Endodermal cell (in vitro differentiated cells): ENCODE data around the gene EPHB1. TPM values are rescaled to one million over a fixed set of nuclear protein-coding genes. Genes with fewer than 3 reads are reported as not detected.

Experiments
- DNase-seq: peaks from one replicate; pipeline ENCODE4 v3.0.0-alpha.2; 2017
- H3K27ac ChIP-seq: 2 replicates; pipeline ENCODE4 v1.5.1; 2013; ENCODE audit warnings: mild to moderate bottlenecking, low read depth, low read length, moderate library complexity
- H3K27me3 ChIP-seq: 2 replicates; pipeline ENCODE4 v1.6.1; 2013; ENCODE audit warnings: mild to moderate bottlenecking, low read length, moderate library complexity; ENCODE audit not compliant: insufficient read depth, control insufficient read depth, poor library complexity, severe bottlenecking
- H3K36me3 ChIP-seq: 2 replicates; pipeline ENCODE4 v1.7.0; 2013; ENCODE audit warnings: mild to moderate bottlenecking, low read length, moderate library complexity; ENCODE audit not compliant: control insufficient read depth, insufficient read depth
- H3K4me1 ChIP-seq: one replicate; pipeline ENCODE4 v1.7.0; 2013; ENCODE audit warnings: low read length; ENCODE audit not compliant: control insufficient read depth, insufficient read depth
- H3K4me3 ChIP-seq: 2 replicates; pipeline ENCODE4 v1.5.1; 2013; ENCODE audit warnings: mild to moderate bottlenecking, low read length, moderate library complexity
- H3K9ac ChIP-seq: 2 replicates; pipeline ENCODE4 v1.6.1; 2013; ENCODE audit warnings: mild to moderate bottlenecking, low read length, moderate library complexity; ENCODE audit not compliant: poor library complexity, severe bottlenecking; ENCODE audit errors: extremely low read depth
- H3K9me3 ChIP-seq: 2 replicates; pipeline ENCODE4 v1.6.1; 2013; ENCODE audit warnings: mild to moderate bottlenecking, low read length, moderate library complexity; ENCODE audit not compliant: control insufficient read depth
- H3K27ac Mint-ChIP-seq: 2 replicates; pipeline ENCODE4 v1.8.0; 2020; ENCODE audit warnings: mixed read lengths
- H3K27me3 Mint-ChIP-seq: 2 replicates; pipeline ENCODE4 v1.8.0; 2021; ENCODE audit warnings: mild to moderate bottlenecking, mixed read lengths; ENCODE audit not compliant: insufficient read depth
- H3K36me3 Mint-ChIP-seq: 2 replicates; pipeline ENCODE4 v1.8.0; 2020; ENCODE audit warnings: low read depth, mixed read lengths
- H3K4me1 Mint-ChIP-seq: 2 replicates; pipeline ENCODE4 v1.8.0; 2020; ENCODE audit warnings: mixed read lengths
- H3K4me3 Mint-ChIP-seq: 2 replicates; pipeline ENCODE4 v1.8.0; 2020; ENCODE audit warnings: mild to moderate bottlenecking, moderate library complexity, mixed read lengths
- H3K9me3 Mint-ChIP-seq: 2 replicates; pipeline ENCODE4 v1.8.0; 2020; ENCODE audit warnings: mild to moderate bottlenecking, mixed read lengths
- CTCF ChIP-seq: fragments of 200-600 bp; sonication (generic); conservative IDR thresholded peaks from 2 replicates; pipeline ENCODE4 v1.5.0; 2021; ENCODE audit warnings: antibody characterized with exemption, mild to moderate bottlenecking
- WGBS, 2 experiments: methylation state at CpG; one replicate each; pipeline versions ENCODE4 v1.1.5 to v1.1.7; 2013; ENCODE audit warnings: missing lambda C conversion rate in 2 of 2, mixed read lengths in 1 of 2; ENCODE audit not compliant: insufficient coverage in 1 of 2, insufficient read length in 1 of 2; 5-methylcytosine and 5-hydroxymethylcytosine counted together
- total RNA-seq, 2 donors: library from RNA; stranded (reverse); fragmentation: NEBNext Ultra II Directional in 1 of 2; extraction: Animal tissue kit (Norgen Biotek cat#: 25700) in 1 of 2; gene quantifications; 2 replicates in 1 of 2; 3 replicates in 1 of 2; pipeline ENCODE4 v1.2.1, GENCODE V29; 2021

EPHB1 gene
- total RNA-seq, 2 donors from 2014 or later = 2.9 to 3.6 TPM

- TF ChIP-seq CTCF = no peak
- Histone ChIP-seq H3K4me3 (no peak overlapping the region), H3K9ac (no peak overlapping the region), H3K36me3 (no peaks in the 10 kb centered on the region), H3K27ac (no peak overlapping the region), H3K9me3 (no peaks in the 10 kb centered on the region), H3K27me3 (peaks cover 76% of the 10 kb centered on the region), H3K4me1 (no peaks in the 10 kb centered on the region)
- Mint-ChIP-seq H3K36me3 (no peaks in the 10 kb centered on the region), H3K27ac (no peak overlapping the region), H3K9me3 (no peaks in the 10 kb centered on the region), H3K4me3 (no peak overlapping the region), H3K4me1 (peaks cover 21% of the 10 kb centered on the region), H3K27me3 (peaks cover 65% of the 10 kb centered on the region)
- DNase-seq = no peak
- 91 to 98% methylated on average over 5 to 6 of the region's 6 CpGs for WGBS, 2 experiments
Observed at GRCh38 chr3:134801204-134801958, 6.3 kb downstream of the EPHB1 start.

GRCh38 chr3:134802428-134803050 is 7.5 kb downstream of the EPHB1 start:
- H3K27ac ChIP-seq = no peak overlapping the region
- no peaks in the 10 kb centered on the region for H3K9me3 ChIP-seq
- TF ChIP-seq CTCF = no peak
- no peak for DNase-seq
- Mint-ChIP-seq H3K27ac (no peak overlapping the region), H3K4me3 (no peak overlapping the region), H3K36me3 (no peaks in the 10 kb centered on the region), H3K27me3 (peaks cover 64% of the 10 kb centered on the region), H3K4me1 (peaks cover 17% of the 10 kb centered on the region), H3K9me3 (no peaks in the 10 kb centered on the region)
- peaks cover 76% of the 10 kb centered on the region for H3K27me3 ChIP-seq
- no peaks in the 10 kb centered on the region for H3K36me3 ChIP-seq
- no peak overlapping the region for H3K9ac ChIP-seq
- WGBS, 2 experiments = 50 to 52% methylated on average over 2 of the region's 2 CpGs
- H3K4me1 ChIP-seq = no peaks in the 10 kb centered on the region
- H3K4me3 ChIP-seq = no peak overlapping the region

GRCh38 chr3:134803051-134803505 is 8.0 kb downstream of the EPHB1 start:
- peaks cover 64% of the 10 kb centered on the region for H3K27me3 Mint-ChIP-seq
- peaks cover 17% of the 10 kb centered on the region for H3K4me1 Mint-ChIP-seq
- H3K36me3 Mint-ChIP-seq = no peaks in the 10 kb centered on the region
- no peaks in the 10 kb centered on the region for H3K36me3 ChIP-seq
- WGBS, 2 experiments = 82 to 86% methylated on average over 2 to 3 of the region's 3 CpGs
- no peak overlapping the region for H3K4me3 Mint-ChIP-seq
- no peaks in the 10 kb centered on the region for H3K9me3 ChIP-seq
- no peak overlapping the region for H3K27ac ChIP-seq
- H3K27ac Mint-ChIP-seq = no peak overlapping the region
- no peak for TF ChIP-seq CTCF
- no peak overlapping the region for H3K4me3 ChIP-seq
- no peaks in the 10 kb centered on the region for H3K4me1 ChIP-seq
- DNase-seq = peak; percentile 66
- H3K9ac ChIP-seq = no peak overlapping the region
- peaks cover 76% of the 10 kb centered on the region for H3K27me3 ChIP-seq
- no peaks in the 10 kb centered on the region for H3K9me3 Mint-ChIP-seq
